Chondrocyte (in vitro differentiated cells): ENCODE measurements around the gene ASXL2. TPM values are rescaled to one million over a fixed set of nuclear protein-coding genes. Genes with fewer than 3 reads are reported as not detected.

Experiments
- DNase-seq: peaks from one replicate; pipeline ENCODE4 v3.0.0; 2021; ENCODE audit warnings: mixed read lengths, low spot score
- H3K27ac Mint-ChIP-seq: one replicate; pipeline ENCODE4 v1.8.0; 2021; ENCODE audit warnings: mild to moderate bottlenecking, moderate library complexity, mixed read lengths; ENCODE audit not compliant: unreplicated experiment
- H3K27me3 Mint-ChIP-seq: 2 replicates; pipeline ENCODE4 v1.8.0; 2021; ENCODE audit warnings: low read depth, mixed read lengths
- H3K36me3 Mint-ChIP-seq: 2 replicates; pipeline ENCODE4 v1.8.0; 2021; ENCODE audit warnings: low read depth, mixed read lengths
- H3K4me1 Mint-ChIP-seq: 2 replicates; pipeline ENCODE4 v1.8.0; 2021; ENCODE audit warnings: low read depth, mild to moderate bottlenecking, mixed read lengths
- H3K4me3 Mint-ChIP-seq: one replicate; pipeline ENCODE4 v1.8.0; 2021; ENCODE audit warnings: mild to moderate bottlenecking, moderate library complexity, mixed read lengths; ENCODE audit not compliant: unreplicated experiment
- H3K9me3 Mint-ChIP-seq: 2 replicates; pipeline ENCODE4 v1.8.0; 2021; ENCODE audit warnings: low read depth, mixed read lengths
- total RNA-seq: library from RNA; stranded (reverse); gene quantifications from 3 replicates; pipeline ENCODE4 v1.2.1, GENCODE V29; 2021
- TF ChIP-seq, protein P1 (sequence below): fragments of 200-600 bp; sonication (generic); IDR thresholded peaks from 2 replicates; pipeline ENCODE4 v1.5.0; 2021; ENCODE audit warnings: antibody characterized with exemption, mild to moderate bottlenecking, moderate library complexity

The ASXL2 gene
- total RNA-seq, 1 donor from 2014 or later = 24.7 TPM

DNA sequence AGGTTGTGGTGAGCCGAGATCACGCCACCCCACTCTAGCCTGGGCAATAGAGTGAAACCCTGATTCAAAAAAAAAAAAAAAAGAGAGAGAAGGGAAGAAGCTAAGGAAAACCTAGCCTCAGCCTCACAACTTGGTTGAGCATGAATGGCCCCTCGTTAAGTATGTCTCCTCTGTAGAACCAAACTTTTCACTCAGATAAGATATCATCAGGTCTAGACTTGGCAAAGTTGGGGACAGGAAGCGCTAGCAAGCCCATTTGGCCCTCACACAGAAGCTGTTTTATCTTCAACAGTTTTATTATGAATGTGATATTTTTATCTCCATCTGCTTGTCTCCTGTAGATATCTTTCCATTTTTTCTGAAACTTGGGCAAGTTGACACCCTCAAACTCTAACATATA is 3.5 kb upstream of the ASXL2 start:
- Mint-ChIP-seq H3K4me3 (no peak overlapping the region), H3K27ac (no peak overlapping the region), H3K9me3 (no peaks in the 10 kb centered on the region), H3K27me3 (no peaks in the 10 kb centered on the region), H3K4me1 (peaks cover 18% of the 10 kb centered on the region), H3K36me3 (no peaks in the 10 kb centered on the region)
- no peak for DNase-seq
- TF ChIP-seq, protein P1, sequence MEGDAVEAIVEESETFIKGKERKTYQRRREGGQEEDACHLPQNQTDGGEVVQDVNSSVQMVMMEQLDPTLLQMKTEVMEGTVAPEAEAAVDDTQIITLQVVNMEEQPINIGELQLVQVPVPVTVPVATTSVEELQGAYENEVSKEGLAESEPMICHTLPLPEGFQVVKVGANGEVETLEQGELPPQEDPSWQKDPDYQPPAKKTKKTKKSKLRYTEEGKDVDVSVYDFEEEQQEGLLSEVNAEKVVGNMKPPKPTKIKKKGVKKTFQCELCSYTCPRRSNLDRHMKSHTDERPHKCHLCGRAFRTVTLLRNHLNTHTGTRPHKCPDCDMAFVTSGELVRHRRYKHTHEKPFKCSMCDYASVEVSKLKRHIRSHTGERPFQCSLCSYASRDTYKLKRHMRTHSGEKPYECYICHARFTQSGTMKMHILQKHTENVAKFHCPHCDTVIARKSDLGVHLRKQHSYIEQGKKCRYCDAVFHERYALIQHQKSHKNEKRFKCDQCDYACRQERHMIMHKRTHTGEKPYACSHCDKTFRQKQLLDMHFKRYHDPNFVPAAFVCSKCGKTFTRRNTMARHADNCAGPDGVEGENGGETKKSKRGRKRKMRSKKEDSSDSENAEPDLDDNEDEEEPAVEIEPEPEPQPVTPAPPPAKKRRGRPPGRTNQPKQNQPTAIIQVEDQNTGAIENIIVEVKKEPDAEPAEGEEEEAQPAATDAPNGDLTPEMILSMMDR = no peak

DNA sequence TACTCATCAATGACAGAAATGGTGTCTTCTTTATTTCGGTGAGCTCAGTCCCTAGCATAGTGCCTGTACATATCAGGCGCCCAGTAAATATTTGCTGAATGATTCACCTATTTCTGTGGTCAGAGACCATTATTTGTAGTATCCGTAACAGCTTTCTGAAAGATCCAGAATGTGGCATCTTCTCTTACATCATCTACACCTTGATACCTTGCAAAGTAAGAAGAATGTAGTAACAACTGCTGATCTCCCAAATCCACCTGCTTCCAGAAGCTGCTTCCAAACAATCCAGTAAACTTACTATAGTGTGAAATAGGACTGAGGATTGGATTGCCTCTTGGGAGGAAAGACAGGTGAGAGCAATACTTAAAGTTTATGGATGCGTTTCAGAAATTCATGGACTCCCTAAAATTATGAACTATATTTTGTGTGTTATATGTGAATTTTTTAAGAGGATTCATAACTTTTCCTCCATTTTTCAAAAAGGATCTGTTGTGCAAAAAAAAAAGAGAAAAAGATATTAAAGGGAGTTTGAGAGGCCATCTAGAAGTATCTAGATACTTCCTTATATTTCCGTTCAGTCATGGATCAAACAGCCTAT is 945 bp upstream of the ASXL2 start:
- Mint-ChIP-seq H3K36me3 (no peaks in the 10 kb centered on the region), H3K27ac (peak overlapping the region; percentile 98), H3K4me3 (peak overlapping the region; percentile 97), H3K27me3 (no peaks in the 10 kb centered on the region), H3K9me3 (no peaks in the 10 kb centered on the region), H3K4me1 (peaks cover 30% of the 10 kb centered on the region)
- TF ChIP-seq, protein P1 = no peak
- no peak for DNase-seq

DNA sequence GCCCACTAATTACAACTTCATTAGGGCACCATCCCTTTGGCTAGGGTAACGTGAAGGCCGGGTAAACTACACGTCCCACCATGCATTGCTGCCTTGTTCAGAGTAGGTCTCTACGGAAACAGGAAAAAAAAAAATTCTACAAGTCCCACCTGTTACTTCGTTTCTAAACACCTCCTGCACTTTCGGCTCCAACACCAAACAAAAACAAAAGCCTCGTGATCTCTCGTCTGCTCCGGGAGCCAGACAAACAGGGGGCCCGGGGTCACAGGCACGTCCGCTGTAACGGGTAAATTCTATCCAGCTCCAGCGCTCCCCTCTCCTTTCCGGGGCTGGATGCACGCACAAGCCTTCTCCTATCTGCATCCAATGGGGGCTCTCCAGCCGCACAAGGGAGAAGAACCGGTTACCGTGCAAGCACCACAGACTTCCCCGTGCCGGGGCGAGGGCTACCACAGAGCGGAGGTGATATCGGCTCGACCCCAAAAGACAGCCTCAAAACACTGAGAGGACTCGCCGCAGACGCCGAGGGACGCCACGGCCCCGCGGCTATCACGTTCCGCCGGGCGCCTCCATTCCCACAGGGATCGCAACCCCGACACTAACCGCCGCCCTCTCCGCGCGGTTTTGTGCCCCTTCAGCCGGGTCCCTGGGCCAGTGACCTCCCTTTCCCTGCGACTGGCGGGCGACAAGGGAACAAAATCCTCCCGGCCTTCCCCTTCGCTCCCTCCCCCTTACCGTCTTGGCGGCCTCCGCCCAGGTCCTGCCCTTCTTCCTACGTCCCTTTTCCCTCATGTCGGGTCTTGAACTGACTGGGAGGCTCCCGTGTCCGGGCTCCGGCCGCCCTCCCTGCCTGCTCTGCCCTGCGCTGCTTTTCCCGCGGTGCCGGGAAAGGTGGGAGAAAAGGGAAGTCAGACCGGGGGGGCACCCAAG is 591 bp downstream of the ASXL2 start:
- no peaks in the 10 kb centered on the region for H3K27me3 Mint-ChIP-seq

DNA sequence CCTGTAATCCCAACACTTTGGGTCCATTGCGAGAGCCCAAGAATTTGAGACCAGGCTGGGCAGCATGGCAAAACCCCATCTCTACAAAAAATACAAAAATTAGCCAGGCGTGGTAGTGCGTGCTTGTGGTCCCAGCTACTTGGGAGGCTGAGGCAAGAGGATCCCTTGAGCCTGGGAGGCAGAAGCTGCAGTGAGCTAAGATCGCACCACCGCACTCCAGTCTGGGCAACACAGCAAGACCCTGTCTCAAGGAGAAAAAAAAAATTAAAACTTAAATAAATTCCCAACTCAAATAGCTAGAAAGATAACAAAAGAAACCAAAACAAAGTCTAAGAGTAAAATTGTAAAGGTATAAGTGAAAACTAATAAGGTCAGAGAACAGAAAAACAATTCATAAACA is 6.2 kb downstream of the ASXL2 start:
- no peaks in the 10 kb centered on the region for H3K9me3 Mint-ChIP-seq
- H3K27ac Mint-ChIP-seq = no peak overlapping the region
- TF ChIP-seq, protein P1 = no peak
- no peaks in the 10 kb centered on the region for H3K36me3 Mint-ChIP-seq
- no peaks in the 10 kb centered on the region for H3K27me3 Mint-ChIP-seq
- peaks cover 24% of the 10 kb centered on the region for H3K4me1 Mint-ChIP-seq
- no peak for DNase-seq
- no peak overlapping the region for H3K4me3 Mint-ChIP-seq

More for the DNA sequence above, 591 bp downstream of the ASXL2 start:
- TF ChIP-seq, protein P1 = no peak
- DNase-seq = no peak
- Mint-ChIP-seq H3K4me3 (peak overlapping the region; percentile 97), H3K4me1 (peaks cover 30% of the 10 kb centered on the region), H3K9me3 (no peaks in the 10 kb centered on the region), H3K27ac (peak overlapping the region; percentile 99), H3K36me3 (no peaks in the 10 kb centered on the region)

DNA sequence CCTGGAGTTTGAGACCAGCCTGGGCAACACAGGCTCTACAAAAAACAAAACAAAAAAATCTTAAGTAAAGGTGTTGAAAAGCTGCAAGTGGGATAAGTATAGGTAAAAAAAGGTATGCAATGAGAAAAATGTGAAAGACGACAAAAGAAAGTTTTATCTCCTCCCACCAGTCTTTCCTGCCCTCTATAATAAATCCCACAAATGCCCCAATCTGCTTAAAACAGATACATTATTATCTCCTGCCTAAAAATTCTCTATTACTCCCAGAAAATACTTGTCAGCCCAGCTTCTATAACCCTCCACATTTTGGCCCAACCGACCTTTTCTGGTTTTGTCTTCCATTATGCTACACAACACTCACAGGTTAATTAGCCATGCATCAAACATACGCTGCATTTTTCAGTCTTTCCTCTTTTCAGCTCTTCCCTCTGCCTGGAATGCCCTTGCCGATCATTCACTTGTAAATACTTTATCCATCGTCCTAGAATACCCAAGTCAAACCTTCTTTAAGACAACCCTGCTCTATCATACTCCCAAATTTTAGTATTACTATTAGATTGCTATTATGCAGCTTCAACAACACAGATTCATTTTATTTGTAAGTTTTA is 10.8 kb downstream of the ASXL2 start:
- H3K27ac Mint-ChIP-seq = no peak overlapping the region
- H3K9me3 Mint-ChIP-seq = no peaks in the 10 kb centered on the region
- no peak for DNase-seq
- H3K36me3 Mint-ChIP-seq = no peaks in the 10 kb centered on the region
- TF ChIP-seq, protein P1 = no peak
- H3K4me1 Mint-ChIP-seq = peaks cover 8% of the 10 kb centered on the region
- H3K4me3 Mint-ChIP-seq = no peak overlapping the region
- no peaks in the 10 kb centered on the region for H3K27me3 Mint-ChIP-seq
